Loucy (cell line): ENCODE results near the gene COQ7.

Source experiments
- H2AFZ ChIP-seq: fragments of 200-600 bp; sonication (generic); 2 replicates; pipeline ENCODE4 v1.6.0; 2016; ENCODE audit warnings: antibody characterized with exemption, mild to moderate bottlenecking, low read length, moderate library complexity
- H3F3A ChIP-seq: fragments of 200-600 bp; 2 replicates; pipeline ENCODE4 v1.6.0; 2016; ENCODE audit warnings: antibody characterized with exemption, low read depth, mild to moderate bottlenecking
- H3K27me3 ChIP-seq: fragments of 200-600 bp; sonication (generic); 2 replicates; pipeline ENCODE4 v1.6.1; 2014; ENCODE audit warnings: low read length, mild to moderate bottlenecking; ENCODE audit not compliant: insufficient read depth, poor library complexity, severe bottlenecking
- H3K36me3 ChIP-seq: fragments of 200-600 bp; sonication (generic); 2 replicates; pipeline ENCODE4 v1.6.1; 2016; ENCODE audit warnings: low read length; ENCODE audit not compliant: insufficient read depth
- H3K4me1 ChIP-seq: fragments of 200-600 bp; sonication (generic); 2 replicates; pipeline ENCODE4 v1.5.1; 2014; ENCODE audit warnings: low read length, mild to moderate bottlenecking; ENCODE audit not compliant: insufficient read depth, poor library complexity, severe bottlenecking
- H3K4me2 ChIP-seq: fragments of 200-600 bp; sonication (generic); 2 replicates; pipeline ENCODE4 v1.6.0; 2014; ENCODE audit warnings: antibody characterized with exemption, low read length, low read depth, mild to moderate bottlenecking; ENCODE audit not compliant: poor library complexity, severe bottlenecking
- H3K4me3 ChIP-seq: fragments of 200-600 bp; sonication (generic); 2 replicates; pipeline ENCODE4 v1.5.1; 2014; ENCODE audit warnings: low read length, mild to moderate bottlenecking, mixed read lengths; ENCODE audit not compliant: poor library complexity, severe bottlenecking
- H3K79me2 ChIP-seq: fragments of 200-600 bp; sonication (generic); 2 replicates; pipeline ENCODE4 v1.6.1; 2014; ENCODE audit warnings: low read length; ENCODE audit not compliant: insufficient read depth
- H3K9ac ChIP-seq: fragments of 200-600 bp; sonication (generic); 2 replicates; pipeline ENCODE4 v1.6.0; 2014; ENCODE audit warnings: mild to moderate bottlenecking, low read depth, low read length, moderate library complexity; ENCODE audit not compliant: poor library complexity, severe bottlenecking
- H3K9me2 ChIP-seq: fragments of 200-600 bp; sonication (generic); replicated peaks from 2 replicates; pipeline ENCODE4 v1.6.1; 2016; ENCODE audit warnings: low read depth, low read length, mixed read lengths
- H3K9me3 ChIP-seq: fragments of 200-600 bp; sonication (generic); 2 replicates; pipeline ENCODE4 v1.6.1; 2014; ENCODE audit warnings: mild to moderate bottlenecking, antibody characterized with exemption, low read length, low read depth; ENCODE audit not compliant: insufficient read depth
- H4K20me1 ChIP-seq: fragments of 200-600 bp; sonication (generic); 2 replicates; pipeline ENCODE4 v1.6.0; 2014; ENCODE audit warnings: antibody characterized with exemption, low read length, mild to moderate bottlenecking; ENCODE audit not compliant: insufficient read depth, poor library complexity, severe bottlenecking
- EZH2phosphoT487 ChIP-seq: fragments of 200-600 bp; IDR thresholded peaks from 2 replicates; pipeline ENCODE4 v1.6.1; 2018; ENCODE audit warnings: antibody characterized with exemption, mild to moderate bottlenecking, moderate library complexity, borderline replicate concordance
- TF ChIP-seq, protein P1 (sequence below): fragments of 200-600 bp; sonication (generic); conservative IDR thresholded peaks from 2 replicates; pipeline ENCODE4 v1.5.1; 2014; ENCODE audit warnings: mild to moderate bottlenecking, antibody characterized with exemption, low read length

COQ7 gene

GRCh38 chr16:19108409-19109287, 41.2 kb downstream of the COQ7 start:
- H3K9me2 ChIP-seq: no peaks in the 10 kb centered on the region
- no peak overlapping the region for H3K4me2 ChIP-seq
- H2AFZ ChIP-seq: no peak overlapping the region
- no peaks in the 10 kb centered on the region for H3K4me1 ChIP-seq
- no peak overlapping the region for H3K9ac ChIP-seq
- H3K36me3 ChIP-seq: no peaks in the 10 kb centered on the region
- no peak overlapping the region for H3K4me3 ChIP-seq
- no peaks in the 10 kb centered on the region for H4K20me1 ChIP-seq
- no peaks in the 10 kb centered on the region for H3F3A ChIP-seq
- H3K79me2 ChIP-seq: no peaks in the 10 kb centered on the region
- H3K9me3 ChIP-seq: no peaks in the 10 kb centered on the region; the same call in 1 of the 2 replicates
- H3K27me3 ChIP-seq: no peaks in the 10 kb centered on the region
- TF ChIP-seq, protein P1, sequence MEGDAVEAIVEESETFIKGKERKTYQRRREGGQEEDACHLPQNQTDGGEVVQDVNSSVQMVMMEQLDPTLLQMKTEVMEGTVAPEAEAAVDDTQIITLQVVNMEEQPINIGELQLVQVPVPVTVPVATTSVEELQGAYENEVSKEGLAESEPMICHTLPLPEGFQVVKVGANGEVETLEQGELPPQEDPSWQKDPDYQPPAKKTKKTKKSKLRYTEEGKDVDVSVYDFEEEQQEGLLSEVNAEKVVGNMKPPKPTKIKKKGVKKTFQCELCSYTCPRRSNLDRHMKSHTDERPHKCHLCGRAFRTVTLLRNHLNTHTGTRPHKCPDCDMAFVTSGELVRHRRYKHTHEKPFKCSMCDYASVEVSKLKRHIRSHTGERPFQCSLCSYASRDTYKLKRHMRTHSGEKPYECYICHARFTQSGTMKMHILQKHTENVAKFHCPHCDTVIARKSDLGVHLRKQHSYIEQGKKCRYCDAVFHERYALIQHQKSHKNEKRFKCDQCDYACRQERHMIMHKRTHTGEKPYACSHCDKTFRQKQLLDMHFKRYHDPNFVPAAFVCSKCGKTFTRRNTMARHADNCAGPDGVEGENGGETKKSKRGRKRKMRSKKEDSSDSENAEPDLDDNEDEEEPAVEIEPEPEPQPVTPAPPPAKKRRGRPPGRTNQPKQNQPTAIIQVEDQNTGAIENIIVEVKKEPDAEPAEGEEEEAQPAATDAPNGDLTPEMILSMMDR: no peak
- no peak for TF ChIP-seq EZH2phosphoT487

DNA sequence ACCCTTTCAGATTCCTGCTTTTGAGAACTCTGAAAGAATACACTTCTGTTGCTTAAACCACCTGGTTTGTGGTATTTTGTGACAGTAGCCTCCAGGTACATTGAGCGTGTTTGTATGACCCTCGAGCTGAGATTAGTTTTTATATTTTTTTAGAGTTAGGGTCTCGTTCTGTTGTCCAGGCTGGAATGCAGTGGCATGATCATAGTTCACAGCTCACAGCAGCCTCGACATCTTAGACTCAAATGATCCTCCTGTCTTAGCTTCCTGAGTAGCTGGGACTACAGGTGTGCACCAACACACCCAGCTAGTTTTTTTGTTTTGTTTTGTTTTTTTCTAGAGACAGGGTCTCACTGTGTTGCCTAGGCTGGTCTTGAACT, 41.9 kb downstream of the COQ7 start:
- H3K4me2 ChIP-seq: no peak overlapping the region
- no peaks in the 10 kb centered on the region for H3K36me3 ChIP-seq
- no peaks in the 10 kb centered on the region for H3F3A ChIP-seq
- H3K4me1 ChIP-seq: no peaks in the 10 kb centered on the region
- H3K27me3 ChIP-seq: no peaks in the 10 kb centered on the region
- H3K9ac ChIP-seq: no peak overlapping the region
- no peak overlapping the region for H3K4me3 ChIP-seq
- H3K9me2 ChIP-seq: no peaks in the 10 kb centered on the region
- H3K9me3 ChIP-seq: no peaks in the 10 kb centered on the region; the same call in 1 of the 2 replicates
- H3K79me2 ChIP-seq: no peaks in the 10 kb centered on the region
- no peak overlapping the region for H2AFZ ChIP-seq
- H4K20me1 ChIP-seq: no peaks in the 10 kb centered on the region
- no peak for TF ChIP-seq EZH2phosphoT487
- TF ChIP-seq, protein P1: no peak

- Histone ChIP-seq H3K36me3 (no peaks in the 10 kb centered on the region), H3K4me1 (no peaks in the 10 kb centered on the region), H3K9me2 (no peaks in the 10 kb centered on the region), H3K27me3 (no peaks in the 10 kb centered on the region), H4K20me1 (no peaks in the 10 kb centered on the region), H3F3A (no peaks in the 10 kb centered on the region), H3K9ac (no peak overlapping the region), H3K9me3 (no peaks in the 10 kb centered on the region; the same call in 1 of the 2 replicates), H3K4me2 (no peak overlapping the region), H2AFZ (no peak overlapping the region), H3K4me3 (no peak overlapping the region), H3K79me2 (no peaks in the 10 kb centered on the region)
- no peak for TF ChIP-seq EZH2phosphoT487
- TF ChIP-seq, protein P1: no peak
Measured at GRCh38 chr16:19110537-19111360, 43.3 kb downstream of the COQ7 start.
